HG03097 (cell line): ENCODE data around the gene IGF2BP2.
"Not testable (repeated sequence)": the region's sequence is repeated elsewhere in the genome, so short reads cannot be mapped to it uniquely, and the experiment has no call there.

ENCODE experiments used
- ATAC-seq: cut with Tn5 transposase; IDR thresholded peaks from one replicate; pipeline ENCODE4 v1.9.1; 2021; ENCODE audit not compliant: unreplicated experiment, low FRiP score

IGF2BP2 gene

DNA sequence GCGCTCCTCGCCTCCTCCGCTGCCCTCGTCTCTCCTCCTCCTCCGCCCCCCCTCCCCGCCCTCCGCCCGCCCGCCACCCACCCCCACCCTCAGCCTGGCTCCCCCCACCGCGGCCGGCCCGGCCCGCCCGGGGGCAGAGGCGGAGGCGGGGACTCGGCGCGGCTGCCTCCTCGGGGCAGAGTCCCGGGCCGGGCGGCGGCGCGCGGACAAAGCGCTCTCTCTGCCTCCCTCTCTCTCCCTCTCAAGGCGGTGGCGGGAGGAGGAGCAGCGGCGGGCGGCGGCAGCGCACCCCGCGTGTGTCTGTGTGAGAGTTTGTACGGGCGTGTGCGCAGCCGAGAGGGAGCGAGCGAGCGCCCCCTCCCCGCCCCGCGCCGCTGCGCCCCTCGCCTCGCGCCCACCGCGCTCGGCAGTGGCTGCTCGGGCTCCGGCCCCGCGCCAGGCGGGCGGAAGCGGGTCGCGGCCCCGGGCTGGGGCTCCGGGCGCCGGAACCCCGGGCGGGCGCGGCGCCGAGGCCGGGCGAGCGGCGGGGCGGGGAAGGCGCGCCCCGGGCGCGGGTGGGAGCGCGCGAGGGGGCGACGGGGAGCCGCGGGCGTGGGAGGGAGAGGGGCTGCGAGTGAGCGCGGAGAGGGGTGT is at the start of gene IGF2BP2:
TSS of gene IGF2BP2 (minus strand) at position 37 of the 633 bp plus-strand sequence. CDS start 82 bp downstream, outside the sequence.
- ATAC-seq: no peak

DNA sequence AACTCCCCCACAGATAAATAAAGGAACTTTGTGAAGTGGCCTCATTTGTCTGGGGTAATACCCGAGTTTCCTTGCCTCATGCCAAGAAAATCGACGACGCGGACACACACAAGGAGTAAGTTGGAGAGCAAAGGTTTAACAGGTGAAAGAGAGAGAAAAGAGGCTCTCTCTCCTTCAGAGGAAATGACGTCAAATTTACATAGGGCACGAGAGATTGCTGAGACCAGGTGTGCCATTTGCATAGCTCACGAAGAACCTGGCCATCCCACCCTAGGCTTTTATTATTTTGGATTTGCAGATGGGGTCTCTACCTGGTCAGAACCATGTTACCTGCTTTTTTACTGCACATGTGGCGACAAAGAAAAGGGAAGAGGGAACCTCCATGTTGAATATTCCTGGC is 49.3 kb upstream of the IGF2BP2 start:
- no peak for ATAC-seq

DNA sequence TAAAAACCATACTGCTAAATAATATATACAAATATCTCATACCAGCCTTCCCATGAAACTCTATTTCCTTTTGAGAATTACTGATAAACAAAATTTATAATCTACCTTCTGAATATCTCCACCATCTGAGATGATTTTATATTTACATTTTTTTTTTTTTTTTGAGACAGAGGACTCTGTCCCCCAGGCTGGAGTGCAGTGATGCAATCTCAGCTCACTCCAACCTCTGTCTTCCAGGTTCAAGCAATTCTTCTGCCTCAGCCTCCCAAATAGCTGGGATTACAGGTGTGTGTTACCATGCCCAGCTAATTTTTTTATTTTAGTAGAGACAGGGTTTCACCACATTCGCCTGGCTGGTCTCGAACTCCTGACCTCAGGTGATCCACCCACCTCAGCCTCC is 42.8 kb upstream of the IGF2BP2 start:
- ATAC-seq: no peak

DNA sequence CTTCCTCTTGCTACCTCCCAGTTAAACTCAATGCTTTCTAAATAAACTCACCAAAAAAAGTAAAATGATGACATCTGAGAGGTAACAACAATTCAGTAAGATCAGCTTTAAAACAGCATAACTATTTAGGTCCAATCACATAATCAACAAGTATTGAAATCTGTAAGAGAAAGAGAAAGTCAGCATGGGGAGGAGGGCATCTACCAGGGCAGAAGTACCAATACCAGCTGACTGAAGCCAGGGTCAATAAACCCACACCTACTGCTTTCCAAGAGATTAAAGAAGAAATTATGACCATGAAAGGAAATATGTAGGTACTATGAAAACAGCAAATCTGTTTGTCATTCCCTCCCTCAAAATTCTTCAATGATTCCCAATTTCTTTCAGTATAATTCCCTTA is 42.2 kb upstream of the IGF2BP2 start:
- no peak for ATAC-seq

DNA sequence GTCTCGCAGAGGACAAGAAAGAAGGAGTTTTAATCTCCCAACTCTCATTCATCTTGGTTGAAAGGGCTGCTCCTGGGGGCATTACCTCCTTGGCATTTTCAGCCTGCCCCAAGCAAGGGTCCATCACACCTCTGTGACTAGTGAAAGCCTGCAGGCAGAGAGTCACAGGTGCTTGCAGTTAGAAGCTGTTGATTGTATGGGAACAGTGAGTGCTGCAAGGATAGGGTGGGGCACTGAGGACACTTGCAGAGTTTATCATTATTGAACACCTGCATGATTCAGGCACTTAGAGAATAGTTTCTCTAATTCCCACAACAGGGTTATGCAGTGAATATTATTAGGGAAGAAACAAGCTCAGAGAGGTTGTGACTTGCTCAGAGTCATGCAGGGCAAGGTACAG is 41.7 kb upstream of the IGF2BP2 start:
- no peak for ATAC-seq

DNA sequence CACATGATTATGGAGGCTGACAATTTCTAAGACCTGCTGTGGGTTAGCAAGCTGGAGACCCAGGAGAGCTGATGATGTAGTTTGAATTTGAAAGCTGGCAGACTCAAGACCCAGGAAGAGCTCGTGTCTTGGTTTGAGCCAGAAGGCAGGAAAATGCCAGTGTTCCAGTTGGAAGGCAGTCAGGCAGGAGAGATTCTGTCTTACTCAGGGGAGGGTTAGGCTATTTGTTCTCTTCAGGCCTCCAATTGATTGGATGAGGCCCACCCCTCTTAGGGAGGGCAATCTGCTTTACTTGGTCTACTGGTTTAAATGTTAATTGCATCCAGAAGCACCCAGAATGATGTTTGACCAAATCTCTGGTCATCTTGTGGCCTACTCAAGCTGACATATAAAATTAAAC is 40.4 kb upstream of the IGF2BP2 start:
- no peak for ATAC-seq

DNA sequence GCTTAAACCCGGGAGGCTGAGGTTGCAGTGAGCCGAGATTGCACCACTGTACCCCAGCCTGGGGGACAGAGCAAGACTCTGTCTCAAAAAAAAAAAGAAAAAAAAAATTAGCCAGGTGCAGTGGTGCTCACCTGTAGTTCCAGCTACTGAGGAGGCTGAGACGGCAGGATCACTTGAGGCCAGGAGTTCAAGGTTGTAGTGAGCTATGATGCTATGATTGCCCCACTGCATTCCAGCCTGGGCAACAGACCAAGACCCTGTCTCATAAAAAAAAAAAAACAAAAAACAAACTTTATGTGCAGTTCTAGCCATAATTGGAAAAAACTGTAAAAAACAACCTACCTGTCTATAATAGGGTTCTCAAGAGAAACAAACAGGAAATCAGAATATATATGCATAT is 39.9 kb upstream of the IGF2BP2 start:
- ATAC-seq: no peak

DNA sequence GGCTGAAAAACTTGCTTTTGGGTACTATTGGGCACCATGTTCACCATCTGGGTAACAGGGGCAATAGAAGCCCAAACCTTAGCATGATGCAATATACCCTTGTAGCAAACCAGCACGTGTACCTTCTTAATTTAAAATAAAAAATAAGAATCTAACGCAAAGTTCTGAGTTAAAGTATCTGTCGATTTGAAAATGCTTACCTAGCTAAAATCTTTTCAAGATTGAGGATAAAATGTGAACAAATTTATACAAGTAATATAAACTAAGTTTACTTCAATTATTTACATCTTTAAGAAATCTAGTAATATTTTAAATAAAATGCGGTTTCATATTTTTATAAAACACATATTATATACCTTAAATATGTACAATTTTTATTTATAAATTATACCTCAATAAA is 38.1 kb upstream of the IGF2BP2 start:
- no peak for ATAC-seq

DNA sequence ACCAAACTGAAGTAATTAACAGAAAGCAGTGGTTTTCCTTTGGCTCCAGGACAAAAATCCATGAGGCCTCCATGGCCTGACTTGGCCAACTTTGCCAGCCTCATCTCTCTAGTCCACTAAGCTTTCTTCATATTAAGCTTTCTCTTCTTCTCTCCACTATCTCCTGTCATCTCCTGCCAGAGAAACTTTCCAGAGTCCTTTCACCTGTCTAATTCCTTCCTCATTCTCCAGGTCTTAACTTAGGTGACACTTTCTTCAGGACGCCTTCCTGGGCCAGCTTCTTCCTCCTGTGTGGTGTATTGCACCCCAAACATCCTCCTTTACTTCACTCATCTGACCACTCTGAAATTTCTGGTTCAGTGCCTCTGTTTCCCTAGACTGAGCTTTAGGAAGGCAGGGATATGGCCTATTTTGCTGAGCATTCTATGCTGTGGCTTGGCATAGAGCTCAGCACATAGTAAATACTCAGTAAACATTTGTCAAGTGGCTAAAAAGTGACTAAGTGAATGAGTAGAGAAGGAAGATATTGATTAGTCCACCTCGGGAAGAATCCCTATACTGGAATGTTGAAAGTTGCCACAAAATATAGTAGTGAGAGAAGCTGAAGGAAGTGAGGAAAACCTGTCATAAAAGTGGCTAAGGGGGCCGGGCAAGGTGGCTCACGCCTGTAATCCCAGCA is 34.6 kb upstream of the IGF2BP2 start:
- ATAC-seq: no peak

DNA sequence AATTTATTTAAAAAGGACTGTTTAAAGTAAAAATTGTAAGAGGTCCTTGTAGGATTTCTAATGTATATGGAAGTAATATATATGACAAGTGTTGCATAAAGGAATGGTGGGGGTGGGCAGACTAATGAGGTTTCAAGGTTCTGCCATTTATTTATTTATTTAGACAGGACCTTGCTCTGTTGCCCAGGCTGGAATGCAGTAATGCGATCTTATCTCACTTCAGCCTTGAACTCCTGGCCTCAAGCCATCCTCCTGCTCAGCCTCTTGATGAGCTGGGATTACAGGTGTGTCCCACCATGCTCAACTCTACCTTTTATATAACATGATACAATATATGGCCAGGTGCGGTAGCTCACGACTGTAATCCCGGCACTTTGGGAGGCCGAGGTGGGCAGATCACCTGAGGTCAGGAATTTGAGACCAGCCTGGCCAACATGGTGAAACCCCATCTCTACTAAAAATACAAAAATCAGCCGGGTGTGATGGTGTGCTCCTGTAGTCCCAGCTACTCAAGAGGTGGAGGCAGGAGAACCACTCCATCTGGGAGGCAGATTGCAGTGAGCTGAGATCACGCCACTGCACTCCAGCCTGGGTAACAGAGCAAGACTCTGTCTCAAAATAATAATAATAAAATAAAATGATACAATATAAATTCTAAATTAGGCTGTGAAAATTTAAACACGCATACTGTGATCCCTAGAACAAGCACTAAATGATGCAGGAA is 33.8 kb upstream of the IGF2BP2 start:
- ATAC-seq: no peak

DNA sequence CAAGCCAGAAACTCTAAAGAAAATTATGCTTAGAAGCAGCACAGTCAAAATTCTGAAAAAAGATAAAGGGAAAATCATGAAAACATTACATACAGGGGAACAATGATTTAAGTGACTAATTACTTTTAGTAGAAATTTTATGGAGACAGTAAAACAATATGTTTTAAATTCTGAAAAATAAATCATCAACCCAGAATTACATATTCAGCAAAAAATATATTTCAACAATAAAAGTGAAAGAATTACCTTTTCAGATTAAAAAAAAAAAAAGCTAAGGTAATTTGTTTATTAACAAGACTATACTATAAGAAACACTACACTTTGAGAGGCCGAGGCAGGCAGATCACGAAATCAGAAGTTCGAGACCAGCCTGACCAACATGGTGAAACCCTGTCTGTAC is 32.4 kb upstream of the IGF2BP2 start:
- ATAC-seq: no peak

DNA sequence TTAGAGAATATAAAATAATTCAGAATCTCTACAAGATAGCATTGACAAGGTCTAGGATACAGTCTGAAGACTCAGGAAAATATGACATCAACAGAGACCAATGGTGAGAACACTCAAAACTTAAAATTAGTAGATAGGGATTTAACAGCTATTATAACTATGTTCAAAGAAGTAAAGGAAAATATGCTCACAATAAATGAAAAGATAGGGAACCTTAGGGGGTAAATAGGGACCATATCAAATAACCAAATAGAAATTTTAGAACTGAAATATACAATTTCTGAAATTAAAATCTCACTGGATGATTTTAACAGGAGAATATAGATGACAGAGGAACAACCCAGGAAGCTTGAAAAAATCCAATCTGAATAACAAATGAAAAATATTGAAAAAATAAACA is 31.8 kb upstream of the IGF2BP2 start:
- ATAC-seq: no peak

DNA sequence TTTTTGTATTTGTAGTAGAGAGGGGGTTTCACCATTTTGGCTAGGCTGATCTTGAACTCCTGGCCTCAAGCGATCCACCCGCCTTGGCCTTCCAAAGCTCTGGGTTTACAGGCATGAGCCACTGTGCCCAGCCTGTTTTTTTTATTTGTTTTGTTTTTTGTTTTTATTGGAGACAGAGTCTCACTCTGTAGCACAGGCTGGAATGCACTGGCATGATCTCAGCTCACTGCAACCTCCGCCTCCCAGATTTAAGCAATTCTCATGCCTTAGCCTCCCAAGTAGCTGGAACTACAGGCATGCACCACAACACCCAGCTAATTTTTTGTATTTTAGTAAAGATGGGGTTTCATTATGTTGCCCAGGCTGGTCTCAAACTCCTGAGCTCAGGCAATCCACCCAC is 28.9 kb upstream of the IGF2BP2 start:
- not testable (repeated sequence) for ATAC-seq

DNA sequence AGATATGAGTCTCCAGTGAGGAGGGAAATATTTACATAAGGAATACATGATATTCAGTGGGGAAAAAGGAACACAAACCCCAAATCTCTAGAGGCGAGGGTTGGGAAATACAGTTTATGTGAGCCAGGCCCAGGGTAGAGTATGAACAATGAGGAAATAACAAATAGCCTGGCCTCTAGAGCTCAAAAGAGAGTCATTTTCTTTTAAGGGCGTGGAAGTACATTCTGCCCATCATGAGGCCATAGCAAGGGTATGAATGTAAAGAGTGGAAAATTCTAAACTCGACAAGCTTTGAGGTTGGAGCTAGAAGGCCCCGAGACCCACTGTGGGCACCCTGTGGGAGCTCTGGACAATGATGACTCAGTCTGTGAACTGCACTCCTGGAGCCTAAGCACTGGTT is 27.8 kb upstream of the IGF2BP2 start:
- ATAC-seq: no peak

DNA sequence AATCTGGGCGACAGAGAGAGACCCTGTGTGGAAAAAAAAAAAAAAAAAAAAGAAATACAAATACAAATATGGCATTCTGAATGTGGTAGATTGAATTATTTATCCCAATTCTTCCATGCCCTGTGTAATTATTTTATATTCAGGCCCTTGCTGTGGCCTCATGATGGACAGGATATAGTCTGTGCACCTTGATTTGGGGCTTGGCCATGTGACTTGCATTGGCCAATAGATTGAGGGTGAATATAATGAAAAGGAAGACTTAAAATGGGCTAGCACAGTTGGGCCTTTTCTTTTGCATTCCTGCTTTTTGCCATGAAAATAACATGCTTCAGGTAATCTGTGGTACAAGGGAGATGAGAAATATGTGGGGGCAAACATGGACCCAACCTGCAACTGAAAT is 27.1 kb upstream of the IGF2BP2 start:
- no peak for ATAC-seq

DNA sequence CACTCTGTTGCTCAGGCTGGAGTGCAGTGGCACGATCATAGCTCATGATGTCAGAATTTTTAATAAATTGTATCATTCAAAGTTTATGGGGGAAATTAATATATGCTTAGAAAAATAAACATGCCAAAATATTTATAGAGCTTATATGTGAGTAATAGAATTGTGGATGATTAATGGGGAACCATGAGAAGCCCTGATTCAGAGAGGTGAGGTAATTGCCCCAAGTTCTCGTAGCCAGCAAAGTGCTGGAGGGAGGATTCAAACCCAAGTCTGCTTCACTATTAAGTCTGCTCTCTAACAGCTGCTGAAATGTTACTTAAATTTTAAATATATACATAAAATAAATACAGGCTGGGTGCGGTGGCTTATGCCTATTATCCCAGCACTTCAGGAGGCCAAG is 26.2 kb upstream of the IGF2BP2 start:
- ATAC-seq: no peak

DNA sequence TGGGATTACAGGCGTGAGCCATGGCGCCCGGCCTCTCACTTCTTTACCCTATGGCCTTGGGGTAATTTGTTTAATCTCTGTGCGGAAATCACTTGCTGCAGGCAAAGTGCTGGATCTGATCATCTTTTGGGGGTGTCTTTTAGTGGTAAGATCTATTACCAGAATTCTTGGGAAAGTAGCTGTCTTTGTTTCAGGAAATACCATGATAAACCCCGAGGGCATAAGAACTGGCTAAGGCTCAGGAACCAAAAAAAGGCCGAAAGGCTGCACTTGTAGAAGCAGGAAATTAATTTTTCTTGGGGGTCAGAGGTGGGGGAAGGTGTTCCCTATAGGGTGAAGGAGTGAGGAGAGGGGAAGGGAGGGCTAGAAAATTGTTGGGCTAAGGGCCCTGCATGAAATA is 22.7 kb upstream of the IGF2BP2 start:
- ATAC-seq: no peak

DNA sequence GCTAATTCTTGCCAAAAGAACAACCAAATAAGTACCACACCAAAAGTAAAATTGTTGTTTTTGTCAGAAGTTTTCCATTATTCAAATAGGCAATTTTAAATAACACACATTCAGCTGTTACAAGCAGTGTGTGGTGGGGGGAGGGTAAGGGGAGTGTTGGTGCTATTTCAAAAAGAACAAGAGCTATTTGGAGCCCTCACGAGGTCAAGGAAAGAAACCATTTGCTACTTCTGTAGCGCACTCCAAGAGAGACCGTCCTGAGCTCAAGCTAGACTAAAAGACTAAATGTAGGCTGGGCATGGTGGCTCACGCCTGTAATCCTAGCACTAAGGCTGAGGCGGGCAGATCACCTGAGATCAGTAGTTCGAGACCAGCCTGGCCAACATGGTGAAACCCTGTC is 21.2 kb upstream of the IGF2BP2 start:
- no peak for ATAC-seq

DNA sequence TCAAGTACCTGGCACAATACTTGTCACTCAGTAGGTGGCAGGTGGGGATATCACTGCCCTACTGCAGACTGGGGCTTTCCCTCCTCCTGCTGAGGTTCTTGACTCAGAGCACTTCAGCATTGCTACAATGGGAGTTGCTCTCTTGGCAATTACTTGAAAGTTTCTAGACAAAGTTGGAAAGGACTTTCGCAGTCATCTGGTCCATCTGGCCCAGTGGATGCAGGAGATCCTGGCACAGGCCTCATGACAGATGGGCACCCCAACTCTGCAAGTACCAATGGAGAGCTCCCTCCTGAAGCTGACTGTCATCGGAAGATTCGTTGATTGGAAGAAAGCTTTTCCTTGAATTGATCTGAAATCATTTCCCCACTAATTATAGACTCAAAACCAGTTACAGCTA is 19.2 kb upstream of the IGF2BP2 start:
- ATAC-seq: no peak

DNA sequence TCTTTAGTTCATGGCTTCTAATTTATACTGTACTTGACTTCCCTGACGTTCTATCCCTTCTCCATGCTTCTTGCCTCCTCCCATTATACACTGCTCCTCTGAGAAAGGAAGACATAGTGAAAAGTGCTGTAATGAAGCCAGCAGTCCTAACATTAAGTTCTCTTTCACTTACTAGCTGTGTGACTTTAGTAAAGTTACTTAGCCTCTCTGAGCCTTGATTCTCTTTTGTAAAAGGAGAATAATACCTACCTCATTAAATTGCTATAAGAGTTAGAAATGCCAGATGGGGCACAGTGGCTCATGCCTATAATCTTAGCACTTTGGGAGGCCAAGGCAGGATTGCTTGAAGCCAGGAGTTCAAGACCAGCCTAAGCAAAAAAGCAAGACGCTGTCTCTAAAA is 18.8 kb upstream of the IGF2BP2 start:
- no peak for ATAC-seq

DNA sequence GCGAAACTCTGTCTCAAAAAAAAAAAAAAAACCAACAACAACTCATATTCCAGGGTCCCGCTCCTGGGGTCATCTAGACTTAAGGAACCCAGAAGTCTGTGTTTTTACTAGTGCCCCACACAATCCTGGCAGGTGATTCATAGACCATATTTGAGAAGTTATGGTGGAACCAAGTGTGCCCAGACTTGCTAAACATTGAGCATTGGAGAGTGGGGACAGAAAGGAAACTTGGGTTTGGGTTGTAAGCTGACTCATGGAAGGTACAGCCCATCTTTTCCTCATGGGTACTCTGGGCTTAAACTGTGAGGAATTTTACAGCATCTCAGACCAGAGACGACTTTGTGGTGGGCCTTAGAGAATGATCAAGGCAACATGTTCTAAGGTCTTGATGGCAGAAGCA is 18.3 kb upstream of the IGF2BP2 start:
- ATAC-seq: no peak

DNA sequence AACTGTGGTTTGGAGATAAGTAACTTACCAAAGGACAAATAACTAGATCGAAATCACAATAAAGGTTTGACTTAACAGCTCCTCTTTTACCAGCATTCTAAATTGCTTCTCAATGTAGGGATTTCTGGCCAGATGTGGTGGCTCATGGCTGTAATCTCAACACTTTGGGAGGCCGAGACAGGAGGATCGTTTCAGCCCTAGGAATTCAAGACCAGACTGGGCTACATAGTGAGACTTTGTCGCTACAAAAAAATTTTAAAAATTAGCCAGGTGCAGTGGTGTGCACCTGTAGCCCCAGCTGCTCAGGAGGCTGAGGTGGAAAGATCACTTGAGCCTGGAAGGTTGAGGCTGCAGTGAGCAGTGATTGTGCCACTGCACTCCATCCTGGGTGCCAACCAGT is 17.4 kb upstream of the IGF2BP2 start:
- no peak for ATAC-seq
